Omental fat pad (tissue), 4 donors: ENCODE measurements around the gene RTKN. TPM values are rescaled to one million over a fixed set of nuclear protein-coding genes. Genes with fewer than 3 reads are reported as not detected.
"Not testable (repeated sequence)": the region's sequence is repeated elsewhere in the genome, so short reads cannot be mapped to it uniquely, and the experiment has no call there.

ENCODE experiments used
- ATAC-seq: fragments of 150-250 bp; one replicate; pipeline ENCODE4 v1.9.1; 2016; ENCODE audit warnings: mild to moderate bottlenecking, moderate library complexity; ENCODE audit not compliant: low FRiP score
- DNase-seq: peaks from one replicate; pipeline ENCODE4 v3.0.0-alpha.2; 2019; ENCODE audit warnings: low spot score
- CTCF ChIP-seq, 3 donors: fragments of 450-650 bp; IDR thresholded peaks; one replicate each; pipeline ENCODE4 v1.5.1; 2016 to 2017; ENCODE audit warnings: antibody characterized with exemption in 3 of 3, mild to moderate bottlenecking in 3 of 3, moderate library complexity in 2 of 3
- total RNA-seq, 4 donors: library from RNA; depleted of rRNA; stranded (reverse); fragments of >200 nt; gene quantifications; one replicate each; pipeline ENCODE4 v1.1.0, GENCODE V29; 2016

Gene RTKN
- total RNA-seq, 4 donors from 2014 or later, result 9.1 to 32.2 (median 19.3) TPM

GRCh38 chr2:74471332-74472065, 29.8 kb upstream of the RTKN start:
- ATAC-seq, result no peak
- no peak for TF ChIP-seq CTCF (IDR thresholded peaks at IDR 0.05)
- DNase-seq, result no peak

GRCh38 chr2:74470742-74471141, 29.0 kb upstream of the RTKN start:
- ATAC-seq, DNase-seq: not testable (repeated sequence)

GRCh38 chr2:74464406-74464805, 22.7 kb upstream of the RTKN start:
- TF ChIP-seq CTCF (IDR thresholded peaks at IDR 0.05), result no peak
- DNase-seq, result no peak
- ATAC-seq, result no peak

- ATAC-seq, result no peak
- DNase-seq, result no peak
- no peak for TF ChIP-seq CTCF (IDR thresholded peaks at IDR 0.05)
These were observed 21.0 kb upstream of the RTKN start for GRCh38 chr2:74462786-74463105.

GRCh38 chr2:74462054-74462785, 20.5 kb upstream of the RTKN start:
- ATAC-seq, result no peak
- DNase-seq, result no peak

GRCh38 chr2:74461187-74462053, 19.7 kb upstream of the RTKN start:
- ATAC-seq (no peak), DNase-seq (no peak)
- TF ChIP-seq CTCF (IDR thresholded peaks at IDR 0.05), result no peak

More at GRCh38 chr2:74462054-74462785, 20.5 kb upstream of the RTKN start:
- no peak for TF ChIP-seq CTCF (IDR thresholded peaks at IDR 0.05)

GRCh38 chr2:74460187-74460586, 18.4 kb upstream of the RTKN start:
- DNase-seq, ATAC-seq: not testable (repeated sequence)

GRCh38 chr2:74459503-74460118, 17.9 kb upstream of the RTKN start:
- ATAC-seq, DNase-seq: not testable (repeated sequence)
